ENCODE measurements around the gene COL6A5. TPM values are rescaled to one million over a fixed set of nuclear protein-coding genes. Genes with fewer than 3 reads are reported as not detected.
A peak's percentile ranks its signal among the peaks of the same experiment; 100 is the strongest.
"Not testable (repeated sequence)": the region's sequence is repeated elsewhere in the genome, so short reads cannot be mapped to it uniquely, and the experiment has no call there.

Gene COL6A5
- total RNA-seq, 1 donor from 2014 or later = 0.10 TPM

DNA sequence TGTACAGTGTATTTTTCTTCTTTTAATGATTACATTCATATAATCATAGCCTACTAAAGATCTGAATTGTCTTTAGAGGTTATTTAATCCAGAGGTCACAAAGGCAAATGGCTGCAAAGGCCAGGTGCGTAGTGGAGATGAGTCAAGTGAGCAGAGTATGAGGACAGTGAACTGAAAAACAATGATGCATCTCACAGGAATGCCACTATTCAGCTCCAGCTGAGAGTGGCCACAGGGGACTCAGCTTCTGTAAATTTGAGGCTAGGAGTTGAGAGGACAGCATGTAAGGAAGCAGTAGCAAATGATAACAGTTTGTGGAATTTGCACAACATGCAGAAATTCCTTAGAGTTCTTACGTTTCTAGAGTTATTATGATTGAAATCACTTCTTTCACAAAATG, 50.4 kb downstream of the COL6A5 start:
- Mint-ChIP-seq H3K27me3 (peaks cover 3% of the 10 kb centered on the region), H3K27ac (peak overlapping the region; percentile 58), H3K4me3 (no peak overlapping the region), H3K4me1 (ENCODE audit: unreplicated experiment) (no peaks in the 10 kb centered on the region), H3K36me3 (no peaks in the 10 kb centered on the region), H3K9me3 (no peaks in the 10 kb centered on the region)
- DNase-seq (ENCODE audit: extremely low spot score, unreplicated experiment) = no peak
- TF ChIP-seq, protein P1, sequence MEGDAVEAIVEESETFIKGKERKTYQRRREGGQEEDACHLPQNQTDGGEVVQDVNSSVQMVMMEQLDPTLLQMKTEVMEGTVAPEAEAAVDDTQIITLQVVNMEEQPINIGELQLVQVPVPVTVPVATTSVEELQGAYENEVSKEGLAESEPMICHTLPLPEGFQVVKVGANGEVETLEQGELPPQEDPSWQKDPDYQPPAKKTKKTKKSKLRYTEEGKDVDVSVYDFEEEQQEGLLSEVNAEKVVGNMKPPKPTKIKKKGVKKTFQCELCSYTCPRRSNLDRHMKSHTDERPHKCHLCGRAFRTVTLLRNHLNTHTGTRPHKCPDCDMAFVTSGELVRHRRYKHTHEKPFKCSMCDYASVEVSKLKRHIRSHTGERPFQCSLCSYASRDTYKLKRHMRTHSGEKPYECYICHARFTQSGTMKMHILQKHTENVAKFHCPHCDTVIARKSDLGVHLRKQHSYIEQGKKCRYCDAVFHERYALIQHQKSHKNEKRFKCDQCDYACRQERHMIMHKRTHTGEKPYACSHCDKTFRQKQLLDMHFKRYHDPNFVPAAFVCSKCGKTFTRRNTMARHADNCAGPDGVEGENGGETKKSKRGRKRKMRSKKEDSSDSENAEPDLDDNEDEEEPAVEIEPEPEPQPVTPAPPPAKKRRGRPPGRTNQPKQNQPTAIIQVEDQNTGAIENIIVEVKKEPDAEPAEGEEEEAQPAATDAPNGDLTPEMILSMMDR (conservative IDR thresholded peaks at IDR 0.05) = no peak

DNA sequence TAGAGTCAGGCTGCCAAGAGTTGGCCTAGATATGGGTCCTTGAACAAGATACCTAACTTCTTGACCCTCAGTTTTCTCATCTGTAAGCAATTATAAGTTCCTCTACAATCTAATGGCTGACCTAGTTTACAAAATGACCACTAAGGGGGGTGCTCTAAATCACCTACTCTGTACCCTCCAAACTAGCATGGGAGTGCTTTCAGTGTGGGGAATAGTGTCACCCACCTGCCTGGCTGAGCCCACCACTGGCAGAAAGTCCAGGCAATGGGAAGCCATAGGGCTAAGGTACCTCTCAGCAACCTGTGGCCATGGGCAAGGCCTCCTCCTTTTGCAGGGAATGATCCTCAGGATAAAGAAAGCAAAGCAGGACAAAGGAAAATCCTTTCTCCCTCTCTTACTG, 58.9 kb downstream of the COL6A5 start:
- Mint-ChIP-seq H3K27me3 (peaks cover 6% of the 10 kb centered on the region), H3K4me1 (ENCODE audit: unreplicated experiment) (no peaks in the 10 kb centered on the region), H3K36me3 (no peaks in the 10 kb centered on the region), H3K4me3 (no peak overlapping the region), H3K27ac (no peak overlapping the region), H3K9me3 (peaks cover 5% of the 10 kb centered on the region)
- DNase-seq (ENCODE audit: extremely low spot score, unreplicated experiment) = no peak
- TF ChIP-seq, protein P1 (conservative IDR thresholded peaks at IDR 0.05) = no peak

DNA sequence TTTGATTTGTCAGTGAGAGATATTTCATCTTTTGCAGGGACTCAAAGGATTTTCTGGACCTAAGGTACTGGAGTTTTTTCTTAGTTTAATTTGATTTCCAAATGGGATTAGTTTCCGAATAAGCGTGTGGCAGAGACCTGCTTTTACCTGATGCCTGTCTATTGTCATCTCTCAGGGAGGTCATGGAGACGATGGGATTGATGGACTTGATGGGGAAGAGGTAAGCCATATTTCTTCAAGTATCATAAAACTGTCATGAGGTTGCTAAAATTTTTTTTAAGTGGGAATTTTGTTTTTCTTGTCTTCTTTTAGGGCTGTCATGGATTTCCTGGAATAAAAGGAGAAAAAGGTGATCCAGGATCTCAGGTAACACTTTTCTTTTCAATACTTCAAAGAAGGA, 60.5 kb downstream of the COL6A5 start:
- TF ChIP-seq, protein P1 (conservative IDR thresholded peaks at IDR 0.05) = no peak
- H3K36me3 Mint-ChIP-seq = no peaks in the 10 kb centered on the region
- H3K4me1 Mint-ChIP-seq (ENCODE audit: unreplicated experiment) = no peaks in the 10 kb centered on the region
- no peak overlapping the region for H3K4me3 Mint-ChIP-seq
- H3K9me3 Mint-ChIP-seq = peaks cover 5% of the 10 kb centered on the region
- no peak for DNase-seq (ENCODE audit: extremely low spot score, unreplicated experiment)
- no peak overlapping the region for H3K27ac Mint-ChIP-seq
- H3K27me3 Mint-ChIP-seq = peaks cover 3% of the 10 kb centered on the region

DNA sequence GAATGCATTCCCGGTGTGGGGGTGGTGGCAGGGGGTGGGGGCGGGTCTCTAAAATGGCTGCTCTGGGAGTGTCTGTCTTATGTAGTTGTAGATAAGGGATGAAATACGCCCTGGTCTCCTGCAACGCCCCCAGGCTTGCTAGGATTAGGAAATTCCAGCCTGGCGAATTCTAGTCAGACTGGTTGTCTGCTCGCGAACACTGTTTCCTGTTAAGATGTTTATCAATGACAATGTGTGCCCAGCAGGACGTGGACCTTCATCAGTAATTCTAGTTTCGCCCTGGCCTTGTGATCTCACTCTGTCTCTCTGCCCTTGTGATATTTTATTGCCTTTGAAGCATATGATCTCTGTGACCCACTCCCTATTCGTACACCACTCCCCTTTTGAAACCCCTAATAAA, 62.8 kb downstream of the COL6A5 start:
- H3K9me3 Mint-ChIP-seq; H3K27me3 Mint-ChIP-seq; H3K4me3 Mint-ChIP-seq; H3K36me3 Mint-ChIP-seq; H3K27ac Mint-ChIP-seq; DNase-seq (ENCODE audit: extremely low spot score, unreplicated experiment); H3K4me1 Mint-ChIP-seq (ENCODE audit: unreplicated experiment): not testable (repeated sequence)

DNA sequence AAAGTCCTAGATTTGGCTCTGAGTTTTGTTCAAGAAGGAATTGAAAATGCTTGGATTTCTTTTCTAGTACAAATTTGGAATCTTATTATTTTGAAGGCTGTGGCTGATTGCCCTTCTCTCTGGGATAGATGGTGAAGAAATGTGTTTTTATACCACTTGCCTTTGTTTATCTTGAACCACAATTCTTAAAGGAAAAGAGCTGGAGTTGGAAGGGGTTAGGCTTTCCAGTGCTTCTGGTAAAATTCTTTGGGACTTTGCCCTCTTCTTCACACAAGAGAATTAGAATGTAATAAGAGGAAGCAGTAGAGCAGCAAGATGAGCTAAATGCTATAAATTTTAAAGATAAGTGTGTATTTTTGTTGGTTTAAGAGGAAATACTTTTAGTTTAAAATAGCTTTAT, 65.8 kb downstream of the COL6A5 start:
- H3K27me3 Mint-ChIP-seq = peaks cover 5% of the 10 kb centered on the region
- TF ChIP-seq, protein P1 (conservative IDR thresholded peaks at IDR 0.05) = no peak
- H3K9me3 Mint-ChIP-seq = peaks cover 5% of the 10 kb centered on the region
- no peak for DNase-seq (ENCODE audit: extremely low spot score, unreplicated experiment)
- H3K27ac Mint-ChIP-seq = no peak overlapping the region
- no peaks in the 10 kb centered on the region for H3K4me1 Mint-ChIP-seq (ENCODE audit: unreplicated experiment)
- H3K4me3 Mint-ChIP-seq = no peak overlapping the region
- H3K36me3 Mint-ChIP-seq = no peaks in the 10 kb centered on the region

DNA sequence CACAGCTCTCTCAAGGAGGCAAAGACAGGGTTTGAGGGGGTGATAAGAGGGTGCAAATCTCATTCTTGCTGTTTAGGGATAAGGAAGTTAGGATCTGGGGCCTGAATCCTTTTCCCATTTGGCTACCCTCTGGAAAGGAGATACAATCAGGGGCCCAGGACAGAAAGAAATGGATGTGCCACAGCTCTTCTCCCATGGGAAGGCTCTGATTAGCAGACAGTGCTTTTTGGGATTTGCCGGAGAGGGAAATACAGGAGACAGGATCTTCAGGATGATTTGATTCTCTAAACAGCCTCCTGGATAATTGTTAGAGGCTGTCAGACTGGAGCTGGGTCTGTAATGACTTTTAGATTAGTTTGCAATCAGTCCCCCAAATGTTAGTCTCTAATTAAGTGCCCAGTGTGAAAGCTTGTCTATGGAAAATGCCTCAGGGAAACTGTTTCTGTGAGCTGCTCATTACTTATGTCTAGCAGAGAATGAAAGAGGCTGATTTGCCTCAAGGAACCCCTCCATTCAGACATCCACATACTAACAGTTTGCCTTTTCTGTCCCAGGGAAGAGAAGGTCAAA, 67.6 kb downstream of the COL6A5 start:
- TF ChIP-seq, protein P1 (conservative IDR thresholded peaks at IDR 0.05) = no peak
- DNase-seq (ENCODE audit: extremely low spot score, unreplicated experiment) = no peak
- H3K36me3 Mint-ChIP-seq = no peaks in the 10 kb centered on the region
- H3K27ac Mint-ChIP-seq = no peak overlapping the region
- peaks cover 5% of the 10 kb centered on the region for H3K4me1 Mint-ChIP-seq (ENCODE audit: unreplicated experiment)
- peaks cover 6% of the 10 kb centered on the region for H3K27me3 Mint-ChIP-seq
- H3K9me3 Mint-ChIP-seq = no peaks in the 10 kb centered on the region
- no peak overlapping the region for H3K4me3 Mint-ChIP-seq

Measured in type B pancreatic cell (in vitro differentiated cells).